Skeletal muscle satellite cell (primary cell): ENCODE results near the gene ARL2BP.

Source experiments
- H3K27me3 ChIP-seq: 2 replicates; pipeline ENCODE4 v1.7.0; 2013; ENCODE audit warnings: low read length; ENCODE audit not compliant: control insufficient read depth, insufficient read depth
- H3K36me3 ChIP-seq: 2 replicates; pipeline ENCODE4 v1.7.0; 2013; ENCODE audit warnings: mild to moderate bottlenecking, control low read depth, low read length; ENCODE audit not compliant: insufficient read depth
- H3K4me1 ChIP-seq: 2 replicates; pipeline ENCODE4 v1.7.0; 2013; ENCODE audit warnings: low read length; ENCODE audit not compliant: control insufficient read depth, insufficient read depth
- H3K4me2 ChIP-seq: 2 replicates; pipeline ENCODE4 v1.7.0; 2013; ENCODE audit warnings: mild to moderate bottlenecking, low read length
- H3K4me3 ChIP-seq: 2 replicates; pipeline ENCODE4 v1.7.0; 2013; ENCODE audit warnings: low read length
- H3K9ac ChIP-seq: 2 replicates; pipeline ENCODE4 v1.7.0; 2013; ENCODE audit warnings: mild to moderate bottlenecking, low read depth, low read length, moderate library complexity
- H3K9me3 ChIP-seq: replicated peaks from 2 replicates; pipeline ENCODE4 v1.7.0; 2013; ENCODE audit warnings: mild to moderate bottlenecking, control low read depth, low read length

ARL2BP gene

GRCh38 chr16:57257455-57258070 lies 12.5 kb downstream of the ARL2BP start:
- no peaks in the 10 kb centered on the region for H3K27me3 ChIP-seq
- H3K4me1 ChIP-seq: peaks cover 9% of the 10 kb centered on the region
- H3K9ac ChIP-seq: no peak overlapping the region
- H3K36me3 ChIP-seq: peaks cover 9% of the 10 kb centered on the region
- no peak overlapping the region for H3K4me3 ChIP-seq
- H3K4me2 ChIP-seq: no peak overlapping the region
- H3K9me3 ChIP-seq: no peaks in the 10 kb centered on the region

GRCh38 chr16:57258226-57258909 lies 13.3 kb downstream of the ARL2BP start:
- no peak overlapping the region for H3K4me3 ChIP-seq
- H3K4me2 ChIP-seq: no peak overlapping the region
- no peaks in the 10 kb centered on the region for H3K9me3 ChIP-seq
- H3K4me1 ChIP-seq: peaks cover 9% of the 10 kb centered on the region
- no peak overlapping the region for H3K9ac ChIP-seq
- H3K27me3 ChIP-seq: no peaks in the 10 kb centered on the region
- H3K36me3 ChIP-seq: peaks cover 3% of the 10 kb centered on the region

- H3K9me3 ChIP-seq: no peaks in the 10 kb centered on the region
- H3K9ac ChIP-seq: no peak overlapping the region
- H3K36me3 ChIP-seq: no peaks in the 10 kb centered on the region
- peaks cover 9% of the 10 kb centered on the region for H3K4me1 ChIP-seq
- H3K4me3 ChIP-seq: no peak overlapping the region
- no peak overlapping the region for H3K4me2 ChIP-seq
- H3K27me3 ChIP-seq: no peaks in the 10 kb centered on the region
Observed at GRCh38 chr16:57258910-57259475, 13.9 kb downstream of the ARL2BP start.

GRCh38 chr16:57260294-57260929 lies 15.4 kb downstream of the ARL2BP start:
- peaks cover 9% of the 10 kb centered on the region for H3K4me1 ChIP-seq
- H3K36me3 ChIP-seq: no peaks in the 10 kb centered on the region
- H3K4me2 ChIP-seq: peak overlapping the region; percentile 72
- no peaks in the 10 kb centered on the region for H3K9me3 ChIP-seq
- no peak overlapping the region for H3K4me3 ChIP-seq
- no peak overlapping the region for H3K9ac ChIP-seq
- no peaks in the 10 kb centered on the region for H3K27me3 ChIP-seq

- Histone ChIP-seq H3K4me2 (no peak overlapping the region), H3K4me3 (no peak overlapping the region), H3K9me3 (no peaks in the 10 kb centered on the region), H3K9ac (no peak overlapping the region), H3K4me1 (peaks cover 14% of the 10 kb centered on the region), H3K36me3 (no peaks in the 10 kb centered on the region), H3K27me3 (no peaks in the 10 kb centered on the region)
Observed at GRCh38 chr16:57261806-57262205, 16.7 kb downstream of the ARL2BP start.

- Histone ChIP-seq H3K36me3 (no peaks in the 10 kb centered on the region), H3K9ac (no peak overlapping the region), H3K4me3 (no peak overlapping the region), H3K4me1 (peaks cover 14% of the 10 kb centered on the region), H3K27me3 (peaks cover 1% of the 10 kb centered on the region), H3K9me3 (no peaks in the 10 kb centered on the region), H3K4me2 (no peak overlapping the region)
Observed at GRCh38 chr16:57262841-57263540, 17.9 kb downstream of the ARL2BP start.

GRCh38 chr16:57263541-57264351 lies 18.7 kb downstream of the ARL2BP start:
- H3K9ac ChIP-seq: no peak overlapping the region
- H3K4me3 ChIP-seq: no peak overlapping the region

GRCh38 chr16:57264381-57264780 lies 19.3 kb downstream of the ARL2BP start:
- Histone ChIP-seq H3K9me3 (no peaks in the 10 kb centered on the region), H3K36me3 (no peaks in the 10 kb centered on the region), H3K4me3 (no peak overlapping the region), H3K4me1 (peaks cover 14% of the 10 kb centered on the region), H3K4me2 (no peak overlapping the region), H3K27me3 (peaks cover 4% of the 10 kb centered on the region), H3K9ac (no peak overlapping the region)

More at GRCh38 chr16:57263541-57264351, 18.7 kb downstream of the ARL2BP start:
- Histone ChIP-seq H3K36me3 (no peaks in the 10 kb centered on the region), H3K9me3 (no peaks in the 10 kb centered on the region), H3K27me3 (peaks cover 4% of the 10 kb centered on the region), H3K4me1 (peaks cover 14% of the 10 kb centered on the region), H3K4me2 (no peak overlapping the region)

GRCh38 chr16:57264950-57265371 lies 19.9 kb downstream of the ARL2BP start:
- H3K4me3 ChIP-seq: no peak overlapping the region
- H3K9me3 ChIP-seq: no peaks in the 10 kb centered on the region
- H3K27me3 ChIP-seq: peaks cover 4% of the 10 kb centered on the region
- no peak overlapping the region for H3K4me2 ChIP-seq
- no peak overlapping the region for H3K9ac ChIP-seq
- no peaks in the 10 kb centered on the region for H3K36me3 ChIP-seq
- H3K4me1 ChIP-seq: peaks cover 13% of the 10 kb centered on the region

- no peak overlapping the region for H3K4me3 ChIP-seq
- H3K9ac ChIP-seq: no peak overlapping the region
- H3K9me3 ChIP-seq: no peaks in the 10 kb centered on the region
- no peaks in the 10 kb centered on the region for H3K36me3 ChIP-seq
- peak overlapping the region; percentile 3 for H3K4me2 ChIP-seq
- peaks cover 4% of the 10 kb centered on the region for H3K27me3 ChIP-seq
- peaks cover 5% of the 10 kb centered on the region for H3K4me1 ChIP-seq
Observed at GRCh38 chr16:57265850-57266530, 20.9 kb downstream of the ARL2BP start.
